Activated CD8-positive, alpha-beta T cell treated with anti-CD3 and anti-CD28 coated beads for 36 hours (primary cell): ENCODE results near the gene HPCAL4. TPM values are rescaled to one million over a fixed set of nuclear protein-coding genes. Genes with fewer than 3 reads are reported as not detected.

Experiments used
- ATAC-seq: fragments of 200-7000 bp; cut with Tn5 transposase; one replicate; pipeline ENCODE4 v1.10.0; 2021; ENCODE audit warnings: mild to moderate bottlenecking, moderate library complexity
- CTCF ChIA-PET: fragments of 350-600 bp; sonication (Branson Sonifier 250); formaldehyde crosslinking; loops from one replicate; lab custom pipeline; 2021; ENCODE audit warnings: antibody characterized with exemption; lab: Charles Lee
- POLR2A ChIA-PET: fragments of 350-600 bp; sonication (Branson Sonifier 250); formaldehyde crosslinking; loops from one replicate; lab custom pipeline; 2021; ENCODE audit warnings: antibody characterized with exemption; lab: Charles Lee
- DNase-seq: peaks from one replicate; pipeline ENCODE4 v3.0.0-alpha.2; 2020
- H3K27ac Mint-ChIP-seq: one replicate; pipeline ENCODE4 v1.8.0; 2021; ENCODE audit warnings: mild to moderate bottlenecking, mixed read lengths
- H3K27me3 Mint-ChIP-seq: one replicate; pipeline ENCODE4 v1.8.0; 2021; ENCODE audit warnings: mixed read lengths
- H3K36me3 Mint-ChIP-seq: one replicate; pipeline ENCODE4 v1.8.0; 2021; ENCODE audit warnings: low read depth, mixed read lengths
- H3K4me1 Mint-ChIP-seq: one replicate; pipeline ENCODE4 v1.8.0; 2021; ENCODE audit warnings: low read depth, mixed read lengths
- H3K4me3 Mint-ChIP-seq: one replicate; pipeline ENCODE4 v1.8.0; 2021; ENCODE audit warnings: mild to moderate bottlenecking, moderate library complexity, mixed read lengths
- H3K9me3 Mint-ChIP-seq: one replicate; pipeline ENCODE4 v1.8.0; 2021; ENCODE audit warnings: mixed read lengths
- CTCF ChIP-seq: fragments of 200-600 bp; IDR thresholded peaks from one replicate; pipeline ENCODE4 v1.8.0; 2022; ENCODE audit warnings: antibody characterized with exemption, mild to moderate bottlenecking
- intact Hi-C: fragments of 100-400 bp; cut with micrococcal nuclease; formaldehyde crosslinking; loops from one replicate; pipeline ENCODE4 v1.10.0; 2022
- total RNA-seq, 2 experiments: library from RNA; stranded (reverse); gene quantifications; one replicate each; pipeline ENCODE4 v1.2.3, GENCODE V29; 2021

HPCAL4 gene
- total RNA-seq, 2 experiments from 2014 or later = 2.8 to 3.0 TPM

- no peak overlapping the region for H3K27ac Mint-ChIP-seq
- TF ChIP-seq CTCF = peak; percentile 61
- peak; percentile 56 for ATAC-seq
- no peak overlapping the region for H3K4me3 Mint-ChIP-seq
- no peak for DNase-seq
- POLR2A ChIA-PET = interaction anchor here (0.6 kb wide), 1 partner anchor 157 kb away, joined by 3 read pairs; no protein-coding TSS in a partner anchor
- intact Hi-C loops = loop anchor here (5.0 kb wide), 2 partner anchors 53 to 113 kb away; no protein-coding TSS in a partner anchor
- H3K27me3 Mint-ChIP-seq = peaks cover 41% of the 10 kb centered on the region
- H3K9me3 Mint-ChIP-seq = no peaks in the 10 kb centered on the region
- CTCF ChIA-PET = interaction anchor here (0.6 to 4.3 kb wide), 22 partner anchors 9 to 161 kb away, joined by 3 to 58 read pairs (median 4); partner anchors contain the start of genes HPCAL4, NT5C1A and PPIE
- no peaks in the 10 kb centered on the region for H3K4me1 Mint-ChIP-seq
- H3K36me3 Mint-ChIP-seq = no peaks in the 10 kb centered on the region
Measured at GRCh38 chr1:39720094-39720999, 29.1 kb upstream of the HPCAL4 start.

GRCh38 chr1:39717809-39718208, 26.6 kb upstream of the HPCAL4 start:
- peaks cover 40% of the 10 kb centered on the region for H3K27me3 Mint-ChIP-seq
- H3K9me3 Mint-ChIP-seq = no peaks in the 10 kb centered on the region
- no peak for TF ChIP-seq CTCF
- ChIA-PET CTCF (interaction anchor here (0.8 to 4.3 kb wide), 5 partner anchors 59 to 111 kb away, joined by 3 to 58 read pairs (median 7); no protein-coding TSS in a partner anchor), POLR2A (no interaction called here)
- intact Hi-C loops = no loop called here
- no peak for DNase-seq
- H3K4me1 Mint-ChIP-seq = no peaks in the 10 kb centered on the region
- H3K27ac Mint-ChIP-seq = no peak overlapping the region
- no peak for ATAC-seq
- H3K4me3 Mint-ChIP-seq = no peak overlapping the region
- H3K36me3 Mint-ChIP-seq = no peaks in the 10 kb centered on the region

DNA sequence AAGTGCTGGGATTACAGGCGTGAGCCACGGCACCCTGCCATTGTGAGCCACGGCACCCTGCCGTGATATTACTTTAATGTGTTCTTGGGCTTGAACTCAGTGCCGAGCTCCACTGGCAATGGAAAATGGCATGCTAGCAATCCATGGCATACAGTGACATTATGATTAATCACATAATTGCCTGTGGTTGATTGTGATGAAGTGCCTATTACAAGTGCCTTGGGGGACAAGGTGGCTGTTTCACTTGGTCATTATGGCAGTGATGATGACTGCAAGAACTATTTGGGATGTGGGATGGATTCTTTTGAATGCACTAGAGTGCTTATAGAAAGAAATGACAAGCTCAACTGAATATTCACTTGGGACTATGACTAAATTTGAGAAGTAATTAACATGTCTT, 22.3 kb upstream of the HPCAL4 start:
- POLR2A ChIA-PET = no interaction called here
- TF ChIP-seq CTCF = no peak
- H3K9me3 Mint-ChIP-seq = no peaks in the 10 kb centered on the region
- ATAC-seq (no peak), DNase-seq (no peak)
- no peak overlapping the region for H3K4me3 Mint-ChIP-seq
- no peaks in the 10 kb centered on the region for H3K4me1 Mint-ChIP-seq
- intact Hi-C loops = no loop called here
- peaks cover 36% of the 10 kb centered on the region for H3K27me3 Mint-ChIP-seq
- no peak overlapping the region for H3K27ac Mint-ChIP-seq
- no peaks in the 10 kb centered on the region for H3K36me3 Mint-ChIP-seq
- CTCF ChIA-PET = interaction anchor here (0.7 to 3.3 kb wide), 6 partner anchors 12 to 105 kb away, joined by 3 to 14 read pairs (median 8); partner anchors contain the start of gene NT5C1A

DNA sequence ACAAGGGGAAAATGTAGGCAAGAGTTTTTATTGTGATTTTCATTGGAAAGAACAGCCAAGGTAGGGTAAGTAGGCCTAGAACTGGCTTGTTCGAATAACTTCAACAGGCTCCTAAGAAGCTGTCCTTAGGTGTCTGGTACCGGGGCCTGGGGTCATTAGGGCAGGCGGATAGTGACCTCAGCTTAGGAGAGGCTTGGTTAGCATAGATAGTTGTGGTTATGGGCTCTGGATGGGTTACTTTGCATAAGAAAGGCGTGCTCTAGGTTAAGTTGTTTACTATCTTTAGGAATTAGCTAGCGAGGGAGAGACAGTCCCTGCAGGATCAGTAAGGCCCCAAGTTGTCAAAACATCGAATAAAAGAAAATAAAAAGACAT, 20.7 kb upstream of the HPCAL4 start:
- no peak for TF ChIP-seq CTCF
- intact Hi-C loops = no loop called here
- Mint-ChIP-seq H3K27me3 (peaks cover 23% of the 10 kb centered on the region), H3K4me1 (no peaks in the 10 kb centered on the region), H3K9me3 (no peaks in the 10 kb centered on the region), H3K36me3 (no peaks in the 10 kb centered on the region), H3K27ac (no peak overlapping the region), H3K4me3 (no peak overlapping the region)
- ATAC-seq (no peak), DNase-seq (no peak)
- POLR2A ChIA-PET = no interaction called here
- CTCF ChIA-PET = interaction anchor here (0.6 to 3.3 kb wide), 6 partner anchors 10 to 133 kb away, joined by 3 to 14 read pairs (median 8); partner anchors contain the start of gene NT5C1A
